ENCODE data around the gene MAD1L1. TPM values are rescaled to one million over a fixed set of nuclear protein-coding genes. Genes with fewer than 3 reads are reported as not detected.

The MAD1L1 gene
- total and polyA plus RNA-seq, 8 donors = 12.8 to 469 (median 27.3) TPM

DNA sequence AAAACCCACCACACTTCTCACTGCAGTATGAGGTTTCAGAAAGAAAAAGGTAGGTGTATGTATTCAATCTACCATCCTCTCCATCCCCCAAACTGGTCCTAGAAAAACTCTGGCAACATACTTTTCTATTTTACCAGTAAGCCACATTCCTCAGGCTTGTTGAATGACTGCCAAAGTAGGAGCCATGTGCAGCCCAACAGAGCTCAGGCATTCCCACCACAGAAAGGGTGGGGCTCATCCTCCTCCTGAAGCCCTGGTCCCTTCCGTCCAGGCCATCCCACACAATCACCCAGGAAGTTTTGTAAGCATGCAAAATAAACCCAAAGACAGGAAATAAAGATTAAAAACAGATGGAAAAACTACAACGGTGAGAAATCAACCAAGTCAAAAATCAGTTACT, 57.2 kb downstream of the MAD1L1 start:
- 28 to 50% (median 46%) methylated on average over 2 of the region's 2 CpGs for WGBS, 5 donors
- no peak overlapping the region for H3K27ac ChIP-seq
- no peak overlapping the region for H3K4me3 ChIP-seq
- H3K27me3 ChIP-seq = no peaks in the 10 kb centered on the region
- intact Hi-C loops (cut with DNase I; ENCODE audit: low total_unique reads) = no loop called here
- peaks cover 18 to 40% (median 26%) of the 10 kb centered on the region in 4 donors for H3K4me1 ChIP-seq
- peaks cover 0 to 6% (median 2%) of the 10 kb centered on the region in 4 donors for H3K36me3 ChIP-seq
- TF ChIP-seq, protein P1, sequence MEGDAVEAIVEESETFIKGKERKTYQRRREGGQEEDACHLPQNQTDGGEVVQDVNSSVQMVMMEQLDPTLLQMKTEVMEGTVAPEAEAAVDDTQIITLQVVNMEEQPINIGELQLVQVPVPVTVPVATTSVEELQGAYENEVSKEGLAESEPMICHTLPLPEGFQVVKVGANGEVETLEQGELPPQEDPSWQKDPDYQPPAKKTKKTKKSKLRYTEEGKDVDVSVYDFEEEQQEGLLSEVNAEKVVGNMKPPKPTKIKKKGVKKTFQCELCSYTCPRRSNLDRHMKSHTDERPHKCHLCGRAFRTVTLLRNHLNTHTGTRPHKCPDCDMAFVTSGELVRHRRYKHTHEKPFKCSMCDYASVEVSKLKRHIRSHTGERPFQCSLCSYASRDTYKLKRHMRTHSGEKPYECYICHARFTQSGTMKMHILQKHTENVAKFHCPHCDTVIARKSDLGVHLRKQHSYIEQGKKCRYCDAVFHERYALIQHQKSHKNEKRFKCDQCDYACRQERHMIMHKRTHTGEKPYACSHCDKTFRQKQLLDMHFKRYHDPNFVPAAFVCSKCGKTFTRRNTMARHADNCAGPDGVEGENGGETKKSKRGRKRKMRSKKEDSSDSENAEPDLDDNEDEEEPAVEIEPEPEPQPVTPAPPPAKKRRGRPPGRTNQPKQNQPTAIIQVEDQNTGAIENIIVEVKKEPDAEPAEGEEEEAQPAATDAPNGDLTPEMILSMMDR (IDR thresholded peaks at IDR 0.05) = no peak
- TF ChIP-seq EP300 (IDR thresholded peaks at IDR 0.05) = no peak
- TF ChIP-seq POLR2A (IDR thresholded peaks at IDR 0.05) = no peak
- TF ChIP-seq POLR2AphosphoS5 (IDR thresholded peaks at IDR 0.05) = peak in 1 of 3 donors; percentile 12
- peak in 1 of 2 donors; percentile 78 for DNase-seq
- H3K9me3 ChIP-seq = no peaks in the 10 kb centered on the region

DNA sequence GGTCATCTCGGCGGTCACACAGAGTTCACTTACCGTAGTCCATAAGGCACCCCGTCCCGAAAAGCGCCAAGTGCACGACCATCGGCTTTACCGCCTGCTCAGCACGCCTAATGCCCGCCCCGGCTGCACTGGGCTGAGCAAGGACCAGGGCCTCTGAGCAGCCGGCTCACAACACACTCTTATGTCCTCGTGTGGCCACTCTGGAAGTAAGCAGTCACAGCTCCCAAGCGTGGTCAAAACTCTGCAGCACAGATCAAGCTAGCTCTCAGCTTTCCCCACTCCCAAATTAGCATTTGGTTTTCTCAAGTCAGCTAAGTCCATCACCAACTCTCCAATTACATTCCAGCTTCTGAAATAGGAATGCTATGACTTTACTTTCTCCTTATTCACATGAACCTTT, 57.7 kb downstream of the MAD1L1 start:
- TF ChIP-seq POLR2AphosphoS5 (IDR thresholded peaks at IDR 0.05) = no peak
- TF ChIP-seq, protein P1 (IDR thresholded peaks at IDR 0.05) = no peak
- TF ChIP-seq EP300 (IDR thresholded peaks at IDR 0.05) = no peak
- TF ChIP-seq POLR2A (IDR thresholded peaks at IDR 0.05) = no peak
- WGBS, 5 donors = 90 to 97% (median 94%) methylated on average over 15 of the region's 15 CpGs
- Histone ChIP-seq H3K36me3 (peaks cover 0 to 6% (median 3%) of the 10 kb centered on the region in 4 donors), H3K9me3 (no peaks in the 10 kb centered on the region), H3K4me1 (peaks cover 18 to 40% (median 26%) of the 10 kb centered on the region in 4 donors), H3K4me3 (no peak overlapping the region), H3K27me3 (no peaks in the 10 kb centered on the region), H3K27ac (peak overlapping the region in 2 of 5 donors; percentile 23 to 50)
- intact Hi-C loops (cut with DNase I; ENCODE audit: low total_unique reads) = no loop called here
- peak in 1 of 2 donors; percentile 41 for DNase-seq

- no peaks in the 10 kb centered on the region for H3K9me3 ChIP-seq
- H3K27me3 ChIP-seq = no peaks in the 10 kb centered on the region
- TF ChIP-seq, protein P1 (IDR thresholded peaks at IDR 0.05) = no peak
- TF ChIP-seq EP300 (IDR thresholded peaks at IDR 0.05) (no peak), POLR2A (IDR thresholded peaks at IDR 0.05) (no peak), POLR2AphosphoS5 (IDR thresholded peaks at IDR 0.05) (no peak)
- intact Hi-C loops (cut with DNase I; ENCODE audit: low total_unique reads) = no loop called here
- H3K4me3 ChIP-seq = no peak overlapping the region
- peaks cover 0 to 14% (median 7%) of the 10 kb centered on the region in 4 donors for H3K36me3 ChIP-seq
- 41 to 62% (median 53%) methylated on average over 15 of the region's 15 CpGs for WGBS, 5 donors
- peaks cover 18 to 40% (median 26%) of the 10 kb centered on the region in 4 donors for H3K4me1 ChIP-seq
- peak overlapping the region in 2 of 5 donors; percentile 52 to 60 for H3K27ac ChIP-seq
- DNase-seq = no peak
Observed at GRCh38 chr7:2173189-2173827, 59.4 kb downstream of the MAD1L1 start.

DNA sequence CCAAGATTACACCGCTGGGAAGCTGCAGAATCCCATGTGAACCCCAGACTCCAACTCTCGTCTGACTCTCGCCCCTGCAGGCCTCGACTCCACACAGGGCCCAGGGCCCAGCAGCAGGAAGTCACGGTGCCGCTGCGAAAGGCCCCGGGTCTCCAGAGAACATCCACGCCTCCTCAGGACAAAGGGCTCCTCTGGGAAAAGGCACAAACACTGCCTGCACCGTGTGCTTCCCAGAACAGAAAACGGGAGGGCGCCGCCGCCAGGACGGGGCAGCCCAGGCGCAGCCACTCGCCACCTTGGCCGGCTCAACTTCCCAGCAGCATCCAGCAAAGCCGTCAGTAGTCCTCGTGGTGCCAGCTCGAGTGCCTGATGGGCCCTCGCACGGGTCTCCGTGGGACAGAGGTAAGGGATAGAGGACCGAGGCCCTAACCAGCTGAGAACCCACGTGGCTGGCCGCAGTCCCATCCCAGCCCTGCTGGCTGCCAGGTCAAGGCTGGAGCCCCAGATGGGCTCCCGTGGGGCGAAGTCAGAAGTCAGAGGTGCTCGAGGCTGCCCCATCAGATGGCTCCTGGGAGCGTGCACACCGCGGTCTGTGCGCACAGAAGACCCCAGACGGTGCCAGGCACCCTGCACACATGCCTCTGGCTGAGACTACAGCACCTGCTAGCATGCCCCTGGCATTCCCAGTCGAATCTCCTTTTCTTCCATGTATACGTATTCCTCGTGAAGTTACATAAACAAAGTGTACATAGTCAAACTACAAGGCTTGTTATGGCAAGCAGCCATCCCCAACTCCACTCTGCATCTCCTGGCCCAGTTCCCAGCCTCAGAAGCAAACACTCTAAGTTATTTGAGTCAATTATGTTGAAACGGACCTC, 60.2 kb downstream of the MAD1L1 start:
- no peaks in the 10 kb centered on the region for H3K27me3 ChIP-seq
- peak; percentile 91 for DNase-seq
- peaks cover 18 to 40% (median 26%) of the 10 kb centered on the region in 4 donors for H3K4me1 ChIP-seq
- intact Hi-C loops (cut with DNase I; ENCODE audit: low total_unique reads) = no loop called here
- TF ChIP-seq POLR2A (IDR thresholded peaks at IDR 0.05) (no peak), EP300 (IDR thresholded peaks at IDR 0.05) (no peak), POLR2AphosphoS5 (IDR thresholded peaks at IDR 0.05) (peak in 1 of 3 donors; percentile 27)
- TF ChIP-seq, protein P1 (IDR thresholded peaks at IDR 0.05) = no peak
- peak overlapping the region in 4 of 5 donors; percentile 28 to 75 (median 56) for H3K27ac ChIP-seq
- H3K4me3 ChIP-seq = no peak overlapping the region
- no peaks in the 10 kb centered on the region for H3K9me3 ChIP-seq
- peaks cover 0 to 15% (median 10%) of the 10 kb centered on the region in 4 donors for H3K36me3 ChIP-seq
- WGBS, 5 donors = 50 to 72% (median 60%) methylated on average over 31 to 39 of the region's 39 CpGs
